Measurements from ENCODE around the gene ST6GAL1. TPM values are rescaled to one million over a fixed set of nuclear protein-coding genes. Genes with fewer than 3 reads are reported as not detected.

ST6GAL1 gene
- total and polyA plus RNA-seq, 4 donors, result 15.1 to 113 (median 60.4) TPM

GRCh38 chr3:186896006-186896405 lies 34.3 kb upstream of the ST6GAL1 start:
- Histone ChIP-seq H3K36me3 (ENCODE audit: control insufficient read depth in 4 of 4, insufficient read depth in 4 of 4, low read length in 4 of 4) (no peaks in the 10 kb centered on the region), H3K27me3 (ENCODE audit: control insufficient read depth in 3 of 3, insufficient read depth in 3 of 3, low read length in 2 of 3) (no peaks in the 10 kb centered on the region), H3K9me3 (ENCODE audit: control insufficient read depth in 4 of 4, insufficient read depth in 3 of 4, low read length in 3 of 4) (peaks cover 0 to 2% (median 0%) of the 10 kb centered on the region in 4 donors), H3K9ac (ENCODE audit: insufficient read depth in 1 of 2, low read length in 2 of 2) (no peak overlapping the region), H3K27ac (ENCODE audit: low read depth in 1 of 2, low read length in 1 of 2) (no peak overlapping the region), H3K4me1 (ENCODE audit: control insufficient read depth in 5 of 5, insufficient read depth in 5 of 5, low read length in 5 of 5) (peaks cover 0 to 19% (median 2%) of the 10 kb centered on the region in 5 donors), H3K4me3 (no peak overlapping the region)
- ATAC-seq (ENCODE audit: insufficient read depth, low FRiP score) (no peak), DNase-seq (peak; percentile 30 to 67 (median 58))
- TF ChIP-seq CTCF (IDR thresholded peaks at IDR 0.05; ENCODE audit: control extremely low read depth, extremely low read depth), result no peak
- WGBS, 2 donors, result 91 to 96% methylated on average over 4 of the region's 4 CpGs

- WGBS, 2 donors, result 75 to 79% methylated on average over 4 of the region's 4 CpGs
- DNase-seq, result peak in 1 of 3 donors; percentile 43
- Histone ChIP-seq H3K4me1 (ENCODE audit: control insufficient read depth in 5 of 5, insufficient read depth in 5 of 5, low read length in 5 of 5) (peaks cover 0 to 19% (median 2%) of the 10 kb centered on the region in 5 donors), H3K27ac (ENCODE audit: low read depth in 1 of 2, low read length in 1 of 2) (no peak overlapping the region), H3K9me3 (ENCODE audit: control insufficient read depth in 4 of 4, insufficient read depth in 3 of 4, low read length in 3 of 4) (peaks cover 0 to 2% (median 0%) of the 10 kb centered on the region in 4 donors), H3K9ac (ENCODE audit: insufficient read depth in 1 of 2, low read length in 2 of 2) (no peak overlapping the region), H3K27me3 (ENCODE audit: control insufficient read depth in 3 of 3, insufficient read depth in 3 of 3, low read length in 2 of 3) (no peaks in the 10 kb centered on the region), H3K36me3 (ENCODE audit: control insufficient read depth in 4 of 4, insufficient read depth in 4 of 4, low read length in 4 of 4) (no peaks in the 10 kb centered on the region), H3K4me3 (no peak overlapping the region)
- TF ChIP-seq CTCF (IDR thresholded peaks at IDR 0.05; ENCODE audit: control extremely low read depth, extremely low read depth), result no peak
- ATAC-seq (ENCODE audit: insufficient read depth, low FRiP score), result no peak
Measured at GRCh38 chr3:186896875-186897274, 33.5 kb upstream of the ST6GAL1 start.

- ATAC-seq (ENCODE audit: insufficient read depth, low FRiP score) (no peak), DNase-seq (no peak)
- Histone ChIP-seq H3K27ac (ENCODE audit: low read depth in 1 of 2, low read length in 1 of 2) (no peak overlapping the region), H3K9me3 (ENCODE audit: control insufficient read depth in 4 of 4, insufficient read depth in 3 of 4, low read length in 3 of 4) (peaks cover 0 to 2% (median 0%) of the 10 kb centered on the region in 4 donors), H3K4me1 (ENCODE audit: control insufficient read depth in 5 of 5, insufficient read depth in 5 of 5, low read length in 5 of 5) (peaks cover 0 to 10% (median 2%) of the 10 kb centered on the region in 5 donors), H3K27me3 (ENCODE audit: control insufficient read depth in 3 of 3, insufficient read depth in 3 of 3, low read length in 2 of 3) (no peaks in the 10 kb centered on the region), H3K4me3 (no peak overlapping the region), H3K9ac (ENCODE audit: insufficient read depth in 1 of 2, low read length in 2 of 2) (no peak overlapping the region), H3K36me3 (ENCODE audit: control insufficient read depth in 4 of 4, insufficient read depth in 4 of 4, low read length in 4 of 4) (no peaks in the 10 kb centered on the region)
- no peak for TF ChIP-seq CTCF (IDR thresholded peaks at IDR 0.05; ENCODE audit: control extremely low read depth, extremely low read depth)
- WGBS, 2 donors, result 81 to 85% methylated on average over 1 of the region's 1 CpG
Measured at GRCh38 chr3:186901135-186901734, 29.1 kb upstream of the ST6GAL1 start.

- H3K27ac ChIP-seq (ENCODE audit: low read depth in 1 of 2, low read length in 1 of 2), result no peak overlapping the region
Measured at GRCh38 chr3:186902154-186902553, 28.2 kb upstream of the ST6GAL1 start.

More at GRCh38 chr3:186902154-186902553, 28.2 kb upstream of the ST6GAL1 start:
- DNase-seq (no peak), ATAC-seq (ENCODE audit: insufficient read depth, low FRiP score) (no peak)
- no peaks in the 10 kb centered on the region for H3K27me3 ChIP-seq (ENCODE audit: control insufficient read depth in 3 of 3, insufficient read depth in 3 of 3, low read length in 2 of 3)
- no peak overlapping the region for H3K4me3 ChIP-seq
- H3K4me1 ChIP-seq (ENCODE audit: control insufficient read depth in 5 of 5, insufficient read depth in 5 of 5, low read length in 5 of 5), result peaks cover 0 to 2% (median 0%) of the 10 kb centered on the region in 5 donors
- peaks cover 0 to 2% (median 0%) of the 10 kb centered on the region in 4 donors for H3K9me3 ChIP-seq (ENCODE audit: control insufficient read depth in 4 of 4, insufficient read depth in 3 of 4, low read length in 3 of 4)
- H3K36me3 ChIP-seq (ENCODE audit: control insufficient read depth in 4 of 4, insufficient read depth in 4 of 4, low read length in 4 of 4), result no peaks in the 10 kb centered on the region
- no peak overlapping the region for H3K9ac ChIP-seq (ENCODE audit: insufficient read depth in 1 of 2, low read length in 2 of 2)
- 77 to 92% methylated on average over 3 of the region's 3 CpGs for WGBS, 2 donors
- no peak for TF ChIP-seq CTCF (IDR thresholded peaks at IDR 0.05; ENCODE audit: control extremely low read depth, extremely low read depth)

All from lung (tissue), 12 donors.